NCI-H82 treated with DMSO at 0.1 percent for 48 hours (cell line): ENCODE measurements around the gene TYRP1.
"Not testable (repeated sequence)": the region's sequence is repeated elsewhere in the genome, so short reads cannot be mapped to it uniquely, and the experiment has no call there.

Source experiments
- DNase-seq: peaks from one replicate; lab custom pipeline; 2025; ENCODE audit not compliant: unreplicated experiment; lab: John Stamatoyannopoulos, UW

Gene TYRP1, protein sequence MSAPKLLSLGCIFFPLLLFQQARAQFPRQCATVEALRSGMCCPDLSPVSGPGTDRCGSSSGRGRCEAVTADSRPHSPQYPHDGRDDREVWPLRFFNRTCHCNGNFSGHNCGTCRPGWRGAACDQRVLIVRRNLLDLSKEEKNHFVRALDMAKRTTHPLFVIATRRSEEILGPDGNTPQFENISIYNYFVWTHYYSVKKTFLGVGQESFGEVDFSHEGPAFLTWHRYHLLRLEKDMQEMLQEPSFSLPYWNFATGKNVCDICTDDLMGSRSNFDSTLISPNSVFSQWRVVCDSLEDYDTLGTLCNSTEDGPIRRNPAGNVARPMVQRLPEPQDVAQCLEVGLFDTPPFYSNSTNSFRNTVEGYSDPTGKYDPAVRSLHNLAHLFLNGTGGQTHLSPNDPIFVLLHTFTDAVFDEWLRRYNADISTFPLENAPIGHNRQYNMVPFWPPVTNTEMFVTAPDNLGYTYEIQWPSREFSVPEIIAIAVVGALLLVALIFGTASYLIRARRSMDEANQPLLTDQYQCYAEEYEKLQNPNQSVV

DNA sequence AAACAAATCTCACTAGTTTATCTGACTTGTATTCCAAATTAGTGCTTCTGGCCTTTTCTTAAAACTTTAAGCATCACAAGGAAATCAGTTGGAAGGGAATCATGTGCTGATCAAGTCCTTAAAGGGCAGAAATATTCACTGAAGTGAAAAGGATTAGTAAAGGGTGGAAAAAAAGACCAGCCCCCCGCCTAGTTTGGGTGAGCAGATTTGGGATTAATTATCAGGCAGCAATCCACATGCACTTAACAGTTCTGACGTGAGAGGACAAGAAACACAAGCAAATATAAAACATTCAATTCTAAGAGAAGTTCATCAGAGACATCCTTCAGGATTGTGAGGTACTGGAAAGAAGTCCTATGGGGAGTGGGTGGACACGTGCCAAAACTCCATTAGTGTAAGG lies at the start of gene TYRP1:
Gene TYRP1, plus strand, starts transcription at position 245 of the 400 bp plus-strand sequence. CDS start 612 bp downstream, outside the sequence.
- no peak for DNase-seq

- DNase-seq, result no peak
These were observed 49.5 kb upstream of the TYRP1 start for GRCh38 chr9:12643686-12644085.

DNA sequence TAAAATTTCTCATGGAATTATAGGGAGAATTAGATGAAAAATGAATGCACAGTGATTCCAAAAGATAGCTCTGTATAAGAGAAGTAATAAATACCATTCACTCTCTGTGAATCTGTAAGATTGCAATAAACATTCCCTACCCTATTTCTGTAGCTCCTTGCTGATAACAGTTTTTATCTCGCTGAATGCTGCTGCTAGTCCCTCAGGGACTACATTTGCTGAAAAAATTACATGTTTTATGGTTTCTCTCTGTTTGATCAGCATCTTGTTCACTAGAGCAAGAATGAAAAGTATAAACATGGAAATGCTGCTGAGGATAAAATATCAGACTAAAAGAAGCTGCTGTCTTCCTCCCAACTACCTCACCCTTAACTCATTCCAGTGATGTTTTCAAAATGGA lies 44.3 kb upstream of the TYRP1 start:
- DNase-seq, result no peak

GRCh38 chr9:12651125-12651524 lies 42.1 kb upstream of the TYRP1 start:
- DNase-seq, result no peak

DNA sequence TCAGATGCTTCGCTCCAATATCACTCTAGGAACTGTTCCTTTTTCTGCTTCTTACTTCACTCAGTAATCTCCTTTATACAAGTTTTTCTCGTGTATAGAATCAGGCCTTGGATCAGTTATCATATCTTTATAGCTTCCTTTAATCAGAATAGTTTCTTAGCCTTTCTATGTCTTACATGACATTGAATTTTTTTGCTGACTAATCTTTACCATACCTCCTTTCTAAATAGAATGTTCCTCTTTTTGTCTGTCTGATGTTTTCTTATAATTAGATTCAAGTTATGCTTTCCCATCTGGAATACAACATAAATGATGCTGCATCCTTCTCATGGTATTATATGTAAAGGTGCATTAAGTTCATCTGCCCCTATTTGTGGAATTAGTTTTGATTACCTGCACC lies 40.2 kb upstream of the TYRP1 start:
- no peak for DNase-seq

DNA sequence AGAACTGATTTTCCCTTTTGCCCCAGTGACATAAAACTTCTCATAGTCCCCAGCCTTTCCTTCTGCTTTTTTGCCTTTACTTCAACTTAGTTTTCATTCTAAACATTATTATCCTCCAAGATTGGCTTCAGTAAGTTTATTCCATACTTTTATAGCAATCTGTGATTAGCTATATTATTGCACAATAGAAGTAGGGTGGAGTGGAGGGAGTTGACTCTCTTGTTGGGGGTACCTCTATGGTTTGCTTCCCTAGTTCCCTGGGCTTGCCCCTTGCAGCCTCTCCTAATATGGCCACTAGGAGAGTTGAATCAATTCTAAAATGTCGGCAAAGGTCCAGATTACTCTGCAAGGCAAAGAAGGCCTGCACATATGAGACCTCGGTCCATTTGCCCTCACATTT lies 36.4 kb upstream of the TYRP1 start:
- no peak for DNase-seq

- no peak for DNase-seq
These were observed 36.0 kb upstream of the TYRP1 start for GRCh38 chr9:12657233-12657632.

GRCh38 chr9:12657998-12658397 lies 35.2 kb upstream of the TYRP1 start:
- DNase-seq, result no peak

GRCh38 chr9:12658531-12659209 lies 34.5 kb upstream of the TYRP1 start:
- DNase-seq, result no peak

- DNase-seq, result no peak
These were observed 34.0 kb upstream of the TYRP1 start for GRCh38 chr9:12659220-12659619.

- DNase-seq, result no peak
These were observed 26.4 kb upstream of the TYRP1 start for GRCh38 chr9:12666813-12667212.

- DNase-seq, result no peak
These were observed 25.3 kb upstream of the TYRP1 start for GRCh38 chr9:12667892-12668291.

- no peak for DNase-seq
These were observed 23.2 kb upstream of the TYRP1 start for GRCh38 chr9:12670006-12670405.

DNA sequence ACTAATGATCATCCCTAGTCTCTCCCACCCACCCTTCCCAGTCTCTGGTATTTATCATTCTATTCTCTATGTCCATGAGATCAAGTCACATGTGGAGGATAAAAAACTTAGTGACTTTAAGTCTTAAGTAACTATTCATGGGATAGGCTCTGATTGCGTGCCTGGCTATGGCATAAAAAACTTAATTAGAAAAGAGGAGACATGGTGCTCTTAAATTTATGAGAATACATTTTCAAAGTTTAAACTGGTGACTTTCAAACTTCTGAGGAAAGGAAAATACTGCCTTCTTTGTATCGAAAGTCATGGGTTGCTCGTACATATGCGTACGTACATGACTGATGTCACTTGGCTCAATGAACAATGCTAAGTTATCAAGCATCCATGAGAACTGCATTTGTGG lies 18.2 kb upstream of the TYRP1 start:
- DNase-seq, result no peak

DNA sequence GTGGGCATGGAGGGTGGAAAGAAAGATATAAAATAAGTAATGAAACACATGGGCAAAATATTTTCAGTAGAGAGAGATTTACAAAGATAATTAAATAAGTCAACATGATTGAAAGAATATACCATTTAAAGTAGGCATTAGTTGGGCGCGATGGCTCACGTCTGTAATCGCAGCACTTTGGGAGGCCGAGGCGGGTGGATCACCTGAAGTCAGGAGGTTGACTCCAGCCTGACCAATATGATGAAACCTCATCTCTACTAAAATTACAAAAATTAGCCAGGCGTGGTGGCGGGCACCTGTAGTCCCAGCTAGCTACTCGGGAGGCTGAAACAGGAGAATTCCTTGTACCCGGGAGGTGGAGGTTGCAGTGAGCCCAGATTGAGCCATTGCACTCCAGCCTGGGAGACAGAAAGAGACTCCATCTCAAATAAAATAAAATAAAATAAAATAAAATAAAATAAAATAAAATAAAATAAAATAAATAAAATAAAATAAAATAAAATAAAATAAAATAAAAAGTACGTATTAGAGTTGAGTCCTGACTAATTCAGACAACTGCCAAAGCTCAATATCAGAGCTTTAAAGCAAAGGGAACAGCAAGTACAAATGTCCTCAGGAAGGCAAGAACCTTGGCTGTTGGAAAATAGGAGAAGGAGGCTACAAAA lies 15.6 kb upstream of the TYRP1 start:
- DNase-seq, result not testable (repeated sequence)

DNA sequence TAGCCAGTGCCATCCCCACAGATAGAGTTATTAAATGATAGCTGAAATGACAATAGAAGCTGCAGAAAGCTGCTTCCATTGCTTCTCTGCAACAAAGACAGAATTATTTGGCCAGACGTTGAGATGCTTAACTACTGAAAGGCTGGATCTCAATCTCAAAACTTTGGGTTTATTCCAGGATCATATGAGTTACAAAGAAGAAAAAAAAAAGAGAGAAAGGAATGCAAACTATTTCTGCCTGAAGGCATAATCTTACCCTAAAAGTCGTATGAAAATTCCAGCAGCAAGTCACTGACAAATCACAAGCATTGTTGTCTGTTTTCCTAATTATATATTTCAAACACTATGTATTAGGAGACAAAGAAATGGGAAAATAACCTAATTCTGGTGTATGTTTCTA lies 12.8 kb upstream of the TYRP1 start:
- no peak for DNase-seq

- no peak for DNase-seq
These were observed 12.4 kb upstream of the TYRP1 start for GRCh38 chr9:12680757-12681156.

GRCh38 chr9:12681620-12682019 lies 11.6 kb upstream of the TYRP1 start:
- DNase-seq, result no peak

- DNase-seq, result no peak
These were observed 8.2 kb upstream of the TYRP1 start for GRCh38 chr9:12684974-12685373.

GRCh38 chr9:12689233-12689632 lies 4.0 kb upstream of the TYRP1 start:
- DNase-seq, result no peak

GRCh38 chr9:12694013-12694412 lies 828 bp downstream of the TYRP1 start:
- DNase-seq, result no peak

DNA sequence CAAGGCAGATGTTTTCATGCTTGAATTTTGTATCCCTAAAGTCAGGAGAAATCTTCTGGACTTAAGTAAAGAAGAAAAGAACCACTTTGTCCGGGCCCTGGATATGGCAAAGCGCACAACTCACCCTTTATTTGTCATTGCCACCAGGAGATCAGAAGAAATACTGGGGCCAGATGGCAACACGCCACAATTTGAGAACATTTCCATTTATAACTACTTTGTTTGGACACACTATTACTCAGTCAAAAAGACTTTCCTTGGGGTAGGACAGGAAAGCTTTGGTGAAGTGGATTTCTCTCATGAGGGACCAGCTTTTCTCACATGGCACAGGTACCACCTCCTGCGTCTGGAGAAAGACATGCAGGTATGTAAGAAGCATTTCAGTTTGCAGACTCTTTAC lies 2.3 kb downstream of the TYRP1 start:
- DNase-seq, result no peak
